B cell (primary cell): ENCODE data around the gene HMG20A.

Experiments used
- EZH2 ChIP-seq: IDR thresholded peaks from 2 replicates; pipeline ENCODE4 v1.6.1; 2012; ENCODE audit warnings: borderline replicate concordance, low read depth, mild to moderate bottlenecking, moderate library complexity, low read length; ENCODE audit not compliant: insufficient read depth, poor library complexity, severe bottlenecking
- TF ChIP-seq, protein P1 (sequence below): fragments of 200-600 bp; IDR thresholded peaks from one replicate; pipeline ENCODE4 v1.8.0; 2022; ENCODE audit warnings: antibody characterized with exemption, mild to moderate bottlenecking

DNA sequence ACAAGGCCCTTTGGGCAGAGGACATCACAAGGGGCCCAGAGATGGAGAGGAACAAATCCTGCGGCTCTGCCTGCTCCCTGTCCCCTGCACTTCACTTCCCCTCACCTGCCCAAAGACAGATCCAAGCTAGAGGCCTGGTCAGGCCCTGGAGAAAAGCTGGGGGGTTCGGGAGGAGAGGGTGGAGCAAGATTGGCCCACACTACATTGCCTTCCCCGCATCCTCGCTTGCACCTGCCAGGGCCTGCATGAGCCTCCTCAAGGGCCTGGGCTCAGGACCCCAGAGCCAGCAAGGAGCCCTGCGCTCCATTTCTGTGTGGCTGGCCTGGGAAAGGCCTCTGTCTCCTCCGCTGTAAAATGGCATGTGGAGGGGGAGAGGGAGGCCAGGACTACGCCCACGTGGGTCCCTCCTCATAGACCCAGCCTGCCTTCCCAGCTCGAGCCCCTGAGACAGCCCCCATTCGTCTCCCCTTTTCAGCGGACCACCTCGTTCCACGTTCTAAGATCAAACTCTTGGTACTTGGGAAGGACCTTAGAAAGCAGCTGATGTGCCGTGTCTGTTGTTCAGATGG lies 106.0 kb downstream of the HMG20A start:
- TF ChIP-seq, protein P1, sequence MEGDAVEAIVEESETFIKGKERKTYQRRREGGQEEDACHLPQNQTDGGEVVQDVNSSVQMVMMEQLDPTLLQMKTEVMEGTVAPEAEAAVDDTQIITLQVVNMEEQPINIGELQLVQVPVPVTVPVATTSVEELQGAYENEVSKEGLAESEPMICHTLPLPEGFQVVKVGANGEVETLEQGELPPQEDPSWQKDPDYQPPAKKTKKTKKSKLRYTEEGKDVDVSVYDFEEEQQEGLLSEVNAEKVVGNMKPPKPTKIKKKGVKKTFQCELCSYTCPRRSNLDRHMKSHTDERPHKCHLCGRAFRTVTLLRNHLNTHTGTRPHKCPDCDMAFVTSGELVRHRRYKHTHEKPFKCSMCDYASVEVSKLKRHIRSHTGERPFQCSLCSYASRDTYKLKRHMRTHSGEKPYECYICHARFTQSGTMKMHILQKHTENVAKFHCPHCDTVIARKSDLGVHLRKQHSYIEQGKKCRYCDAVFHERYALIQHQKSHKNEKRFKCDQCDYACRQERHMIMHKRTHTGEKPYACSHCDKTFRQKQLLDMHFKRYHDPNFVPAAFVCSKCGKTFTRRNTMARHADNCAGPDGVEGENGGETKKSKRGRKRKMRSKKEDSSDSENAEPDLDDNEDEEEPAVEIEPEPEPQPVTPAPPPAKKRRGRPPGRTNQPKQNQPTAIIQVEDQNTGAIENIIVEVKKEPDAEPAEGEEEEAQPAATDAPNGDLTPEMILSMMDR = no peak
- TF ChIP-seq EZH2 = no peak
